ENCODE data around the gene TMEM184B. TPM values are rescaled to one million over a fixed set of nuclear protein-coding genes. Genes with fewer than 3 reads are reported as not detected.
A peak's percentile ranks its signal among the peaks of the same experiment; 100 is the strongest.

Gene TMEM184B
- total RNA-seq, 4 donors from 2014 or later: 42.9 to 92.2 (median 74.5) TPM

DNA sequence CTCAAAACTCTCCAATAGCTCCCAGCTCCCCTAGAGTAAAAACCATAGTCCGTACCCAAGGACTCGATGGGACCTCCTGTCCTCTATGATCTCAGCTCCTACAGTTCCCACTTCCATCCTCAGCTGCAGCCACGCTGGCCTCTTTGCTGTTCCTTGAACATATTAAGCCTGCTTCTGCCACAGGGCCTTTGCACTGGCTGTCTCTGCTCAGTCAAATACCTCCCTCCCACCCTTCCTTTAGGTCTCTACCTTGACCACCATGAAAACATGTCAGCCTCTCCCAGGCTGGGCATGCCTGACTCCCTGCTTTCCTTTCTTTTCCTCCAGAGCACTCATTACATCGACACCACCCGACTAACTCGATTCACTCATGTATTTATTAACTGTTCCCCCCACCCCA, 24.5 kb downstream of the TMEM184B start:
- Histone ChIP-seq H3K36me3 (peaks cover 26 to 38% of the 10 kb centered on the region in 2 donors), H3K4me1 (peaks cover 0 to under 1% of the 10 kb centered on the region in 2 donors), H3K4me3 (replicated peaks in 1 of 3) (no peak overlapping the region), H3K27ac (no peak overlapping the region), H3K9me3 (no peaks in the 10 kb centered on the region), H3K27me3 (no peaks in the 10 kb centered on the region)
- intact Hi-C loops (cut with DNase I): no loop called here
- DNase-seq: no peak
- 98% methylated on average over 6 of the region's 6 CpGs for WGBS, 2 donors
- TF ChIP-seq CTCF (IDR thresholded peaks at IDR 0.05) (no peak), POLR2A (IDR thresholded peaks at IDR 0.05) (no peak)

DNA sequence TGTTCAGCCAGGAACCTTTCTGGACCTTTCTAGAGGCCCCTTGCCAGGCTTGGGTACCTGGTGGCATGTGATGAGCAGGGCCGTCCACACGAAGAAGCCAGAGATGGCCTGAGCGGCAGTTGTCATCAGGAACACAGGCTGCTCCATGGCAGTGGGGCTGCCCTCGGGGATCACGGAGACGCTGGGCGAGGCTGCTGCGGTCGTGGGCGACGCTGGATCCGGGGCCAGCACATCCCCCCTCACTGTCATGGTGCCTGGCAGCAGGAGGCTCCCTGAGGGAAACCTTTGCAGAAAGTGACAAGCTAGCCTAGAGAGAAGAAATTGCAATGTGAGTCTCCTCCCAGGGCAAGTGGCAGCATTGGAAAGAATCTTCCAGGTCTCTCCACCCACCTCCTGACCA, 25.1 kb downstream of the TMEM184B start:
- H3K4me1 ChIP-seq: peaks cover 0 to 6% of the 10 kb centered on the region in 2 donors
- H3K27ac ChIP-seq: no peak overlapping the region
- TF ChIP-seq POLR2A (IDR thresholded peaks at IDR 0.05): no peak
- no peak for TF ChIP-seq CTCF (IDR thresholded peaks at IDR 0.05)
- H3K4me3 ChIP-seq (replicated peaks in 1 of 3): no peak overlapping the region
- no peaks in the 10 kb centered on the region for H3K9me3 ChIP-seq
- H3K27me3 ChIP-seq: no peaks in the 10 kb centered on the region
- intact Hi-C loops (cut with DNase I): no loop called here
- no peak for DNase-seq
- WGBS, 2 donors: 89 to 94% methylated on average over 9 to 12 of the region's 12 CpGs
- peaks cover 26 to 38% of the 10 kb centered on the region in 2 donors for H3K36me3 ChIP-seq

- peaks cover 26 to 38% of the 10 kb centered on the region in 2 donors for H3K36me3 ChIP-seq
- no peaks in the 10 kb centered on the region for H3K27me3 ChIP-seq
- 72 to 79% methylated on average over 5 of the region's 5 CpGs for WGBS, 2 donors
- intact Hi-C loops (cut with DNase I): no loop called here
- TF ChIP-seq POLR2A (IDR thresholded peaks at IDR 0.05) (no peak), CTCF (IDR thresholded peaks at IDR 0.05) (no peak)
- DNase-seq: peak in 1 of 2 donors; percentile 18
- peaks cover 0 to 11% of the 10 kb centered on the region in 2 donors for H3K4me1 ChIP-seq
- H3K27ac ChIP-seq: peak overlapping the region in 1 of 3 donors; percentile 22
- H3K9me3 ChIP-seq: no peaks in the 10 kb centered on the region
- H3K4me3 ChIP-seq (replicated peaks in 1 of 3): no peak overlapping the region
Measured at GRCh38 chr22:38246692-38247091, 26.1 kb downstream of the TMEM184B start.

DNA sequence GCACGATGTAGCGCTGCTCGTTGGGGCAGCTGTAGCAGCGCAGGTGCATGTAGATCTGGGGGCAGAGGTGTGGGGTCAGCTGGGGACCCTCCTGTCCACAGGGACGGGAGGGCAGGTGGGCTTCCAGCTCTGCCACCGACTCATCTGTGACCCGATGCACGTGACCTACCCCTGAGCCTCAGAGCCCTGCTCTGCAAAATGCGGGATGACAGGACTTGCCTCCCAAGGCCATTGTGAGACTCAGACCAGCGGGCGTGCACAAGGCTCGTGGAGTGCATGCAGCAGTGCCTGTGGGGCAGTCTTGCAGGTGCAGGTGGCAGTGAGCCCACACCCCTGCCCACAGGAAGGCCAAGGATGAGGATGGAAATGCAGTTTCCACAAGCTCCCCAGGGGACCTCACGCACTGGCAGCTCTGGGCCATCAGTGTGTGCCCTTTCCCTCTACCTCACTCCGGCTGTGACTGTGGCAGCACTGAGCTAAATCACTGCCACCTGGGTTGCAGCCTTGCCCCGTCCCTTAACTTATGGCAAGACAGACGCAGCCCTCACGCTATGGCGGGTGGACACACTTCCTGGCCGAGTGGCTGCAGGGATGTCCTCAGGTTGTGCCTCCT, 26.7 kb downstream of the TMEM184B start:
- H3K27me3 ChIP-seq: no peaks in the 10 kb centered on the region
- peaks cover 0 to 11% of the 10 kb centered on the region in 2 donors for H3K4me1 ChIP-seq
- H3K4me3 ChIP-seq (replicated peaks in 1 of 3): no peak overlapping the region
- DNase-seq: no peak
- H3K36me3 ChIP-seq: peaks cover 26 to 38% of the 10 kb centered on the region in 2 donors
- intact Hi-C loops (cut with DNase I): no loop called here
- H3K9me3 ChIP-seq: no peaks in the 10 kb centered on the region
- no peak for TF ChIP-seq POLR2A (IDR thresholded peaks at IDR 0.05)
- TF ChIP-seq CTCF (IDR thresholded peaks at IDR 0.05): no peak
- H3K27ac ChIP-seq: no peak overlapping the region
- 86 to 91% methylated on average over 16 to 18 of the region's 19 CpGs for WGBS, 2 donors

DNA sequence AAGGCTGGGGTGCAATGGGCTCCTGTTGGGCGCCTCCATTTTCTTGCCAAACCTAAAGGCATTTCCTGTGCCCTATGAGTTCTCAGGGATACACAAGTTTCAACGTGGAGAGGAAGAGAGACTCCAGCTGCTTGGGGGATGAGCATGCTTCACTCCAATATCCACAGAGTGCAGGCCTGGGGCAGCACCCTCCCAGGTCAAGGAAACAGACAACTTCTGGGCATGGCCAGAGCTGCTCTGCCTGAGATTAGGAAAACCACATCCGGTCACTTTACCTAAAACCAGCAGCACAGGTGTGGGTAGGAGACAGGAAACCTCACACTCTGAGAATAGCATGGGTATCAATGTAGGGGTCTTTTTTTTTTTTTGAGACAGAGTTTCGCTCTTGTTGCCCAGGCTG, 28.7 kb downstream of the TMEM184B start:
- Histone ChIP-seq H3K27me3 (no peaks in the 10 kb centered on the region), H3K4me1 (peaks cover 10 to 31% of the 10 kb centered on the region in 2 donors), H3K36me3 (peaks cover 26 to 38% of the 10 kb centered on the region in 2 donors), H3K27ac (no peak overlapping the region), H3K4me3 (replicated peaks in 1 of 3) (no peak overlapping the region), H3K9me3 (no peaks in the 10 kb centered on the region)
- intact Hi-C loops (cut with DNase I): no loop called here
- no peak for DNase-seq
- TF ChIP-seq POLR2A (IDR thresholded peaks at IDR 0.05) (no peak), CTCF (IDR thresholded peaks at IDR 0.05) (no peak)
- WGBS, 2 donors: 79 to 80% methylated on average over 4 of the region's 4 CpGs
